OCI-LY7 (cell line): ENCODE results near the gene ENOX2. TPM values are rescaled to one million over a fixed set of nuclear protein-coding genes. Genes with fewer than 3 reads are reported as not detected.

Source experiments
- BruUV-seq: library from RNA; stranded (reverse); fragments of 400-500 nt; replicated peaks from 2 replicates; lab custom pipeline; 2021; lab: Mats Ljungman, UMichigan
- CTCF ChIA-PET: fragments of 300-600 bp; sonication (Branson Sonifier 250); formaldehyde crosslinking; loops from one replicate; lab custom pipeline; 2022; ENCODE audit warnings: antibody characterized with exemption; ENCODE audit not compliant: unreplicated experiment; lab: Charles Lee
- POLR2A ChIA-PET: fragments of 300-600 bp; sonication (Branson Sonifier 250); formaldehyde crosslinking; loops from one replicate; lab custom pipeline; 2022; ENCODE audit warnings: antibody characterized with exemption; lab: Charles Lee
- DNase-seq: peaks from one replicate; pipeline ENCODE4 v3.0.0-alpha.2; 2015; ENCODE audit warnings: low spot score
- H2AFZ ChIP-seq: fragments of 200-600 bp; sonication (generic), shearing (Covaris generic); 2 replicates; pipeline ENCODE4 v1.6.1; 2014; ENCODE audit warnings: mild to moderate bottlenecking, antibody characterized with exemption, low read length, moderate library complexity
- H3K27ac ChIP-seq: fragments of 200-600 bp; sonication (generic); 2 replicates; pipeline ENCODE4 v1.5.1; 2014; ENCODE audit warnings: mixed run types, low read depth, mild to moderate bottlenecking, moderate library complexity, low read length, inconsistent platforms; ENCODE audit not compliant: poor library complexity, severe bottlenecking
- H3K36me3 ChIP-seq: fragments of 200-600 bp; sonication (generic); 2 replicates; pipeline ENCODE4 v1.6.1; 2014; ENCODE audit warnings: mild to moderate bottlenecking, antibody characterized with exemption, low read length, moderate library complexity, mixed read lengths; ENCODE audit not compliant: insufficient read depth
- H3K4me1 ChIP-seq: fragments of 200-600 bp; sonication (generic); 2 replicates; pipeline ENCODE4 v1.5.1; 2014; ENCODE audit warnings: mild to moderate bottlenecking, low read length; ENCODE audit not compliant: insufficient read depth, poor library complexity, severe bottlenecking
- H3K4me2 ChIP-seq: fragments of 200-600 bp; sonication (generic); 2 replicates; pipeline ENCODE4 v1.6.1; 2014; ENCODE audit warnings: mild to moderate bottlenecking, low read length
- H3K4me3 ChIP-seq: fragments of 200-600 bp; sonication (generic); 2 replicates; pipeline ENCODE4 v1.5.1; 2014; ENCODE audit warnings: mild to moderate bottlenecking, low read depth, low read length; ENCODE audit not compliant: poor library complexity, severe bottlenecking
- H3K79me2 ChIP-seq: fragments of 200-600 bp; sonication (generic); 2 replicates; pipeline ENCODE4 v1.6.1; 2016; ENCODE audit warnings: low read depth, mild to moderate bottlenecking, low read length, moderate library complexity, mixed read lengths; ENCODE audit not compliant: insufficient read depth
- H3K9me2 ChIP-seq: fragments of 200-600 bp; sonication (generic); 2 replicates; pipeline ENCODE4 v1.6.1; 2016; ENCODE audit warnings: mild to moderate bottlenecking, low read length, mixed read lengths; ENCODE audit not compliant: insufficient read depth
- H3K9me3 ChIP-seq: fragments of 200-600 bp; sonication (generic); 2 replicates; pipeline ENCODE4 v1.6.1; 2014; ENCODE audit warnings: mild to moderate bottlenecking, mixed run types, low read length, mixed read lengths
- H4K20me1 ChIP-seq: fragments of 200-600 bp; sonication (generic); 2 replicates; pipeline ENCODE4 v1.6.1; 2014; ENCODE audit warnings: mild to moderate bottlenecking, antibody characterized with exemption, low read length, moderate library complexity, mixed read lengths; ENCODE audit not compliant: insufficient read depth
- CTCF ChIP-seq: fragments of 200-600 bp; sonication (generic); conservative IDR thresholded peaks from 2 replicates; pipeline ENCODE4 v1.5.1; 2014; ENCODE audit warnings: mild to moderate bottlenecking, antibody characterized with exemption, low read length, moderate library complexity, mixed read lengths
- EZH2phosphoT487 ChIP-seq: fragments of 200-600 bp; sonication (generic); IDR thresholded peaks from 2 replicates; pipeline ENCODE4 v1.6.1; 2018; ENCODE audit warnings: low read depth, borderline replicate concordance, mild to moderate bottlenecking, mixed run types, antibody characterized with exemption, low read length, moderate library complexity, mixed read lengths
- intact Hi-C: fragments of 100-400 bp; cut with micrococcal nuclease; formaldehyde crosslinking; loops from one replicate; pipeline ENCODE4 v1.10.0; 2022; ENCODE audit not compliant: unreplicated experiment
- total RNA-seq, 2 experiments: library from RNA; depleted of rRNA in 1 of 2; stranded (reverse); fragments of >200 nt in 1 of 2; shearing (Covaris generic) in 1 of 2; gene quantifications; 2 replicates each; pipeline ENCODE4 v1.2.3, GENCODE V29; 2014 to 2022

ENOX2 gene
- total RNA-seq, 2 experiments from 2014 or later, result 5.0 to 11.9 TPM

GRCh38 chrX:130738638-130739195, 164.3 kb downstream of the ENOX2 start:
- no TSS peak for BruUV-seq
- intact Hi-C loops, result no loop called here
- H3K4me2 ChIP-seq, result no peak overlapping the region
- H3K9me2 ChIP-seq, result no peaks in the 10 kb centered on the region
- no peaks in the 10 kb centered on the region for H3K9me3 ChIP-seq
- no peak overlapping the region for H3K4me3 ChIP-seq
- no peaks in the 10 kb centered on the region for H3K79me2 ChIP-seq
- no peak overlapping the region for H3K27ac ChIP-seq
- H2AFZ ChIP-seq, result no peak overlapping the region
- TF ChIP-seq EZH2phosphoT487 (no peak), CTCF (no peak)
- no peaks in the 10 kb centered on the region for H3K4me1 ChIP-seq
- no peak for DNase-seq
- H4K20me1 ChIP-seq, result no peaks in the 10 kb centered on the region
- ChIA-PET CTCF (no interaction called here), POLR2A (no interaction called here)
- H3K36me3 ChIP-seq, result no peaks in the 10 kb centered on the region

GRCh38 chrX:130734713-130735112, 168.3 kb downstream of the ENOX2 start:
- no TSS peak for BruUV-seq
- Histone ChIP-seq H3K36me3 (no peaks in the 10 kb centered on the region), H3K27ac (no peak overlapping the region), H2AFZ (no peak overlapping the region), H3K4me2 (no peak overlapping the region), H3K4me3 (no peak overlapping the region), H4K20me1 (no peaks in the 10 kb centered on the region), H3K9me3 (no peaks in the 10 kb centered on the region), H3K4me1 (no peaks in the 10 kb centered on the region), H3K79me2 (no peaks in the 10 kb centered on the region), H3K9me2 (no peaks in the 10 kb centered on the region)
- TF ChIP-seq CTCF (no peak), EZH2phosphoT487 (no peak)
- no peak for DNase-seq
- ChIA-PET POLR2A (interaction anchor here (0.8 kb wide), 2 partner anchors 25 to 193 kb away, joined by 3 to 4 read pairs; no protein-coding TSS in a partner anchor), CTCF (no interaction called here)
- intact Hi-C loops, result no loop called here

GRCh38 chrX:130728208-130728607, 174.8 kb downstream of the ENOX2 start:
- BruUV-seq, result no TSS peak
- no peak for TF ChIP-seq CTCF
- Histone ChIP-seq H3K9me2 (no peaks in the 10 kb centered on the region), H3K79me2 (no peaks in the 10 kb centered on the region), H3K9me3 (no peaks in the 10 kb centered on the region), H2AFZ (no peak overlapping the region), H3K4me3 (no peak overlapping the region), H3K4me2 (no peak overlapping the region), H3K27ac (no peak overlapping the region), H3K36me3 (no peaks in the 10 kb centered on the region), H4K20me1 (no peaks in the 10 kb centered on the region), H3K4me1 (no peaks in the 10 kb centered on the region)
- ChIA-PET POLR2A (interaction anchor here (0.8 kb wide), 1 partner anchor 17 kb away, joined by 3 read pairs; no protein-coding TSS in a partner anchor), CTCF (no interaction called here)
- intact Hi-C loops, result no loop called here
- DNase-seq, result no peak
